ENCODE data around the gene RYR2. TPM values are rescaled to one million over a fixed set of nuclear protein-coding genes. Genes with fewer than 3 reads are reported as not detected.

The RYR2 gene
- total RNA-seq, 1 experiment from 2014 or later, result 3.4 TPM

GRCh38 chr1:237062976-237063375, 21.0 kb downstream of the RYR2 start:
- no peak overlapping the region for H3K27ac Mint-ChIP-seq
- no peak overlapping the region for H3K4ac ChIP-seq (ENCODE audit: low read depth, low read length)
- no peaks in the 10 kb centered on the region for H3K79me1 ChIP-seq (ENCODE audit: insufficient read depth, low read depth, low read length, poor library complexity, severe bottlenecking)
- H3K18ac ChIP-seq (ENCODE audit: insufficient read length, low read depth, low read length), result no peak overlapping the region
- H4K20me1 ChIP-seq (ENCODE audit: control insufficient read depth, insufficient read depth, insufficient read length), result no peaks in the 10 kb centered on the region
- H3K9me3 Mint-ChIP-seq, result peaks cover 0 to 5% of the 10 kb centered on the region in 2 experiments; a peak in 1 of 5 replicates
- no peak overlapping the region for H4K91ac ChIP-seq (ENCODE audit: insufficient read length, low read depth, low read length)
- no peak overlapping the region for H3T11ph ChIP-seq (ENCODE audit: low read length)
- no peak overlapping the region for H2AK5ac ChIP-seq (ENCODE audit: insufficient read length, low read length)
- H3K23ac ChIP-seq (ENCODE audit: insufficient read length, low read depth, low read length), result no peak overlapping the region
- peaks cover 0 to 4% (median 3%) of the 10 kb centered on the region in 3 experiments; a peak in 1 of 7 replicates for H3K36me3 Mint-ChIP-seq (ENCODE audit: insufficient read depth in 1 of 3, low read depth in 3 of 3)
- H3K4me1 ChIP-seq (ENCODE audit: insufficient read depth, low read length), result no peaks in the 10 kb centered on the region; the same call in 1 of the 2 replicates
- no peak overlapping the region for H3K27ac ChIP-seq (ENCODE audit: insufficient read length, low read depth, low read length)
- H2BK5ac ChIP-seq (ENCODE audit: insufficient read length, low read length), result no peak overlapping the region
- no peak overlapping the region for H2AFZ ChIP-seq (ENCODE audit: low read length)
- no peak overlapping the region for H3K56ac ChIP-seq (ENCODE audit: insufficient read length, low read depth, low read length)
- no peak overlapping the region for H3K9ac ChIP-seq (ENCODE audit: extremely low read depth, insufficient read length, low read length)
- no peak overlapping the region for H2BK15ac ChIP-seq (ENCODE audit: low read depth, low read length)
- H3K4me1 Mint-ChIP-seq, result peaks cover 27 to 28% of the 10 kb centered on the region in 2 experiments
- H3K4me3 Mint-ChIP-seq, result no peak overlapping the region
- H3K79me2 ChIP-seq (ENCODE audit: insufficient read depth, low read length), result no peaks in the 10 kb centered on the region
- TF ChIP-seq CTCF (conservative IDR thresholded peaks at IDR 0.05), result no peak
- no peaks in the 10 kb centered on the region for H3K27me3 Mint-ChIP-seq (ENCODE audit: low read depth)
- H3K4me2 ChIP-seq (ENCODE audit: insufficient read depth, insufficient read length, low read length), result no peak overlapping the region
- H3K14ac ChIP-seq (ENCODE audit: insufficient read depth, low read length), result no peak overlapping the region
- no peak overlapping the region for H2BK120ac ChIP-seq (ENCODE audit: low read depth, low read length, poor library complexity, severe bottlenecking)
- H3K9me3 ChIP-seq (ENCODE audit: control insufficient read depth, low read depth, low read length), result no peaks in the 10 kb centered on the region
- DNase-seq, result no peak
- no peaks in the 10 kb centered on the region for H3K27me3 ChIP-seq (ENCODE audit: insufficient read depth, low read length)
- H2BK12ac ChIP-seq (ENCODE audit: insufficient read length, low read depth, low read length), result no peak overlapping the region
- no peak overlapping the region for H4K5ac ChIP-seq (ENCODE audit: insufficient read length, low read depth, low read length)
- H4K8ac ChIP-seq (replicated peaks; ENCODE audit: insufficient read length, low read depth, low read length), result no peak overlapping the region
- H3K23me2 ChIP-seq (ENCODE audit: insufficient read length, low read depth, low read length, poor library complexity, severe bottlenecking), result no peaks in the 10 kb centered on the region
- H2BK20ac ChIP-seq (ENCODE audit: low read depth, low read length, poor library complexity, severe bottlenecking), result no peak overlapping the region
